HG02973 (cell line): ENCODE data around the gene E2F4.
A peak's percentile ranks its signal among the peaks of the same experiment; 100 is the strongest.

Experiments used
- ATAC-seq: cut with Tn5 transposase; IDR thresholded peaks from one replicate; pipeline ENCODE4 v1.9.1; 2021; ENCODE audit warnings: moderate library complexity; ENCODE audit not compliant: unreplicated experiment

E2F4 gene

GRCh38 chr16:67191995-67192681 lies at the start of gene E2F4:
Gene E2F4, plus strand, starts transcription at chr16:67192155. Its CDS starts 73 bp downstream, at chr16:67192228.
- peak; percentile 87 for ATAC-seq

GRCh38 chr16:67142342-67142741 lies 49.6 kb upstream of the E2F4 start:
- no peak for ATAC-seq

- no peak for ATAC-seq
Observed at GRCh38 chr16:67144943-67145342, 47.0 kb upstream of the E2F4 start.

- no peak for ATAC-seq
Observed at GRCh38 chr16:67145746-67146145, 46.2 kb upstream of the E2F4 start.

- no peak for ATAC-seq
Observed at GRCh38 chr16:67146523-67147357, 45.2 kb upstream of the E2F4 start.

GRCh38 chr16:67147437-67148140 lies 44.4 kb upstream of the E2F4 start:
- ATAC-seq: no peak

- ATAC-seq: no peak
Observed at GRCh38 chr16:67148221-67148620, 43.7 kb upstream of the E2F4 start.

- no peak for ATAC-seq
Observed at GRCh38 chr16:67148656-67149275, 43.2 kb upstream of the E2F4 start.

GRCh38 chr16:67149276-67150046 lies 42.5 kb upstream of the E2F4 start:
- ATAC-seq: no peak

GRCh38 chr16:67150047-67150832 lies 41.7 kb upstream of the E2F4 start:
- no peak for ATAC-seq

- ATAC-seq: no peak
Observed at GRCh38 chr16:67150833-67151396, 41.0 kb upstream of the E2F4 start, which contains the start of gene B3GNT9. Gene B3GNT9, minus strand, starts transcription at chr16:67150998. Its CDS starts 513 bp downstream, at chr16:67150485.

- no peak for ATAC-seq
Observed at GRCh38 chr16:67151431-67152097, 40.4 kb upstream of the E2F4 start.

GRCh38 chr16:67154578-67155294 lies 37.2 kb upstream of the E2F4 start:
- no peak for ATAC-seq

- ATAC-seq: no peak
Observed at GRCh38 chr16:67155295-67156142, 36.4 kb upstream of the E2F4 start.

GRCh38 chr16:67156143-67156844 lies 35.7 kb upstream of the E2F4 start:
- no peak for ATAC-seq

- no peak for ATAC-seq
Observed at GRCh38 chr16:67157106-67157748, 34.7 kb upstream of the E2F4 start.
